Smooth muscle cell (in vitro differentiated cells): ENCODE measurements around the gene RBFA. TPM values are rescaled to one million over a fixed set of nuclear protein-coding genes. Genes with fewer than 3 reads are reported as not detected.

Experiments used
- DNase-seq: peaks from one replicate; lab custom pipeline; 2025; ENCODE audit not compliant: unreplicated experiment; lab: John Stamatoyannopoulos, UW
- H2AFZ ChIP-seq: fragments of 200-600 bp; sonication (generic); 2 replicates; pipeline ENCODE4 v1.6.0; 2016; ENCODE audit warnings: antibody characterized with exemption, low read depth, mild to moderate bottlenecking
- H3F3A ChIP-seq: fragments of 200-600 bp; sonication (generic); 2 replicates; pipeline ENCODE4 v1.6.0; 2017; ENCODE audit warnings: antibody characterized with exemption, low read depth
- H3K27ac ChIP-seq: fragments of 200-600 bp; sonication (generic); 2 replicates; pipeline ENCODE4 v1.5.1; 2016; ENCODE audit warnings: low read depth, mild to moderate bottlenecking
- H3K27me3 ChIP-seq: fragments of 200-600 bp; sonication (generic); 2 replicates; pipeline ENCODE4 v1.6.1; 2016; ENCODE audit warnings: low read depth, mild to moderate bottlenecking
- H3K36me3 ChIP-seq: fragments of 200-600 bp; sonication (generic); 2 replicates; pipeline ENCODE4 v1.5.1; 2016; ENCODE audit warnings: low read depth
- H3K4me1 ChIP-seq: fragments of 200-600 bp; sonication (generic); 2 replicates; pipeline ENCODE4 v1.5.1; 2016; ENCODE audit warnings: low read depth
- H3K4me2 ChIP-seq: fragments of 200-600 bp; sonication (generic); 2 replicates; pipeline ENCODE4 v1.6.0; 2016; ENCODE audit warnings: mild to moderate bottlenecking
- H3K4me3 ChIP-seq: fragments of 200-600 bp; sonication (generic); 2 replicates; pipeline ENCODE4 v1.5.1; 2016; ENCODE audit warnings: mild to moderate bottlenecking
- H3K79me2 ChIP-seq: fragments of 200-600 bp; sonication (generic); 2 replicates; pipeline ENCODE4 v1.6.0; 2016; ENCODE audit warnings: low read depth, mild to moderate bottlenecking
- H3K9ac ChIP-seq: fragments of 200-600 bp; sonication (generic); 2 replicates; pipeline ENCODE4 v1.6.0; 2016; ENCODE audit warnings: low read depth
- H3K9me3 ChIP-seq: fragments of 200-600 bp; sonication (generic); replicated peaks from 2 replicates; pipeline ENCODE4 v1.5.1; 2016; ENCODE audit warnings: low read depth
- H4K20me1 ChIP-seq: fragments of 200-600 bp; sonication (generic); 2 replicates; pipeline ENCODE4 v1.6.0; 2016; ENCODE audit warnings: low read depth
- WGBS: methylation state at CpG from one replicate; pipeline ENCODE4 v1.1.7; 2016; ENCODE audit warnings: low lambda C conversion rate; 5-methylcytosine and 5-hydroxymethylcytosine counted together
- polyA plus RNA-seq: library from polyadenylated mRNA; unstranded; fragments of >200 nt; fragmentation: Nextera tagmentation; extraction: Ambion mirVana; gene quantifications from 2 replicates; pipeline ENCODE4 v1.2.1, GENCODE V29; 2016
- total RNA-seq: library from RNA; depleted of rRNA; stranded (reverse); fragments of >200 nt; gene quantifications from 2 replicates; pipeline ENCODE4 v1.2.3, GENCODE V29; 2014
- TF ChIP-seq, protein P1 (sequence below): fragments of 200-600 bp; sonication (generic); IDR thresholded peaks from 2 replicates; pipeline ENCODE4 v1.5.1; 2017; ENCODE audit warnings: borderline replicate concordance, mild to moderate bottlenecking, antibody characterized with exemption; ENCODE audit not compliant: insufficient read depth, poor library complexity, severe bottlenecking

Gene RBFA
- total and polyA plus RNA-seq, 2 experiments from 2014 or later = 15.7 to 16.3 TPM

DNA sequence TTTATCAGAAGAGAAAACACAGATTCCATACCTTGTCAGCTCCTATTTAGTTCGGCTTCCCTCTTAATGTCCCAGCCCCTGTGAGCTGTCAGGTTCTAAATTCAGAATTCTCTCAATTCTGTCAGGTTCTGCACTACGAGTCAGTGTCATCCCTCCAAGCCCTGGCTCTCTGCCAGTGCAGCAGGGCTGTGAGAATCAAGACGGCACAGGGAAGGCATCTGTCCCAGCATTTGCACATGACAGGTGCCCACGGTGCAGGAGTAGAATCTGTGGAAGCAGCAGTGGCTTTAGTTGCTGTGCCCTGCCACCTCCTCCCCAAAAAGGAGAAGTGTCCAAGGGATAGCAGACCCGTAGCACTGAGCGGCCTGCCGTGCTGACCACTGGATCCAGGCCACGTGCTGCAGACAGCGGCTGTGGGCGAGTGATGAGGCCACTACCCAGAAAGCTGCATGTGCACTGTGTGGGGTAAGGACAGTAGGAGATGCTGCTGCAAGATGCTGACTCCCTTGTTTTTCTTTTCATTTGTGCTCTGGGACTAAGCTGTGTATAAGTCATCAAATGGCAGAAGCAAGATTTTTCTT lies 12.8 kb downstream of the RBFA start:
- Histone ChIP-seq H3K27me3 (no peaks in the 10 kb centered on the region), H4K20me1 (no peaks in the 10 kb centered on the region), H3K4me3 (no peak overlapping the region), H3F3A (no peaks in the 10 kb centered on the region), H3K9ac (no peak overlapping the region), H2AFZ (no peak overlapping the region), H3K27ac (no peak overlapping the region), H3K4me2 (no peak overlapping the region), H3K4me1 (no peaks in the 10 kb centered on the region), H3K79me2 (peaks cover 3% of the 10 kb centered on the region), H3K9me3 (no peaks in the 10 kb centered on the region), H3K36me3 (peaks cover 3% of the 10 kb centered on the region)
- WGBS = 89% methylated on average over 10 of the region's 10 CpGs
- no peak for DNase-seq
- TF ChIP-seq, protein P1, sequence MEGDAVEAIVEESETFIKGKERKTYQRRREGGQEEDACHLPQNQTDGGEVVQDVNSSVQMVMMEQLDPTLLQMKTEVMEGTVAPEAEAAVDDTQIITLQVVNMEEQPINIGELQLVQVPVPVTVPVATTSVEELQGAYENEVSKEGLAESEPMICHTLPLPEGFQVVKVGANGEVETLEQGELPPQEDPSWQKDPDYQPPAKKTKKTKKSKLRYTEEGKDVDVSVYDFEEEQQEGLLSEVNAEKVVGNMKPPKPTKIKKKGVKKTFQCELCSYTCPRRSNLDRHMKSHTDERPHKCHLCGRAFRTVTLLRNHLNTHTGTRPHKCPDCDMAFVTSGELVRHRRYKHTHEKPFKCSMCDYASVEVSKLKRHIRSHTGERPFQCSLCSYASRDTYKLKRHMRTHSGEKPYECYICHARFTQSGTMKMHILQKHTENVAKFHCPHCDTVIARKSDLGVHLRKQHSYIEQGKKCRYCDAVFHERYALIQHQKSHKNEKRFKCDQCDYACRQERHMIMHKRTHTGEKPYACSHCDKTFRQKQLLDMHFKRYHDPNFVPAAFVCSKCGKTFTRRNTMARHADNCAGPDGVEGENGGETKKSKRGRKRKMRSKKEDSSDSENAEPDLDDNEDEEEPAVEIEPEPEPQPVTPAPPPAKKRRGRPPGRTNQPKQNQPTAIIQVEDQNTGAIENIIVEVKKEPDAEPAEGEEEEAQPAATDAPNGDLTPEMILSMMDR = no peak

GRCh38 chr18:80050797-80051196 lies 16.6 kb downstream of the RBFA start:
- Histone ChIP-seq H3K4me1 (no peaks in the 10 kb centered on the region), H3K27ac (no peak overlapping the region), H3K36me3 (peaks cover 3% of the 10 kb centered on the region), H3K27me3 (no peaks in the 10 kb centered on the region), H3K79me2 (no peaks in the 10 kb centered on the region), H3K9ac (no peak overlapping the region), H3K9me3 (peaks cover 14% of the 10 kb centered on the region), H3F3A (no peaks in the 10 kb centered on the region), H3K4me3 (no peak overlapping the region), H4K20me1 (no peaks in the 10 kb centered on the region), H3K4me2 (no peak overlapping the region), H2AFZ (no peak overlapping the region)
- TF ChIP-seq, protein P1 = no peak
- no peak for DNase-seq
- WGBS = 98% methylated on average over 6 of the region's 6 CpGs

DNA sequence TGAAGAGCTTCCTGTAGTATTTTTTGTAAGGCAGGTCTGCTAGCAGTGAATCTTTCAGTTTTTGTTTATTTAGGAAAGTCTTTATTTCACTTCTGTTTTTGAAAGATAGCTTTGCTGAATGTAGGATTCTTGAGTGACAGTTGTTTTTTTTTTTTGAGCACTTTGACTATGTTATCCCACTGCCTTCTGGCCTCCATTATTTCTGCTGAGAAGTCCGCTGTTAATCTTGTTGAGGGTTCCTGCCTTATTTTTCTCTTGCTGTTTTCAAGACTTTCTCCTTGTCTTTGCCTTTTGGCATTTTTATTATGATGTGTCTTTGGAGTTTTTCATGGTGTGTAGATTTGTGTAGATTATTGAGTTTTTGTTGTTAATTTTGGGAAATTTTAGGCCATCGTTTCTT lies 21.9 kb downstream of the RBFA start:
- Histone ChIP-seq H4K20me1 (no peaks in the 10 kb centered on the region), H3K4me2 (no peak overlapping the region), H3K27me3 (no peaks in the 10 kb centered on the region), H3K4me1 (no peaks in the 10 kb centered on the region), H3K79me2 (no peaks in the 10 kb centered on the region), H3K27ac (no peak overlapping the region), H3K4me3 (no peak overlapping the region), H3K36me3 (peaks cover 3% of the 10 kb centered on the region), H3K9ac (no peak overlapping the region), H3F3A (no peaks in the 10 kb centered on the region), H3K9me3 (peaks cover 14% of the 10 kb centered on the region), H2AFZ (no peak overlapping the region)
- TF ChIP-seq, protein P1 = no peak
- no peak for DNase-seq
- WGBS = 98% methylated on average over 2 of the region's 2 CpGs

DNA sequence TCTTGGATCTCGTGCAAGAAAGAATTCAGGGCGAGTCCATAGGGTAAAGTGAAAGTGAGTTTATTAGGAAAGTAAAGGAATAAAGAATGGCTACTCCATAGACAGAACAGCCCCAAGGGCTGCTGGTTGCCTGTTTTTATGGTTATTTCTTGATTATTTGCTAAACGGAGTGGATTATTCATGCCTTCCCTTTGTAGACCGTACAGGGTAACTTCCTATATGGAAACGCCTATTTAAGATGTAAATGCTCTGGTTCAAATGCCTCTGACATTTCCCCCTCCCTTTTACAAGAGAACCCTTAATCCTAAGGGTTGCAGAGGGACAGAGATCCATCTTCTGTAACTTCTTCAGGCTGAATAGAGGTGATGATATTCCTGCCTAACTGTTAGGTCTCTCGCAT lies 25.7 kb downstream of the RBFA start:
- Histone ChIP-seq H3K4me3 (no peak overlapping the region), H3K4me2 (no peak overlapping the region), H2AFZ (no peak overlapping the region), H3K27me3 (no peaks in the 10 kb centered on the region), H4K20me1 (no peaks in the 10 kb centered on the region), H3K79me2 (no peaks in the 10 kb centered on the region), H3K9ac (no peak overlapping the region), H3K9me3 (peaks cover 11% of the 10 kb centered on the region), H3K36me3 (no peaks in the 10 kb centered on the region), H3K27ac (no peak overlapping the region), H3F3A (no peaks in the 10 kb centered on the region), H3K4me1 (no peaks in the 10 kb centered on the region)
- 93% methylated on average over 6 of the region's 6 CpGs for WGBS
- DNase-seq = no peak
- TF ChIP-seq, protein P1 = no peak
